ENCODE measurements around the gene TMEM109. TPM values are rescaled to one million over a fixed set of nuclear protein-coding genes. Genes with fewer than 3 reads are reported as not detected.

TMEM109 gene
- total RNA-seq, 2 donors from 2014 or later: 35.0 to 53.4 TPM

- H3K9ac ChIP-seq (ENCODE audit: low read depth in 2 of 2, low read length in 2 of 2): no peak overlapping the region
- DNase-seq: no peak
- no peak overlapping the region for H3K27ac ChIP-seq
- no peak overlapping the region for H3K4me3 ChIP-seq
- no peak for TF ChIP-seq CTCF (IDR thresholded peaks at IDR 0.05)
- intact Hi-C loops (cut with DNase I): no loop called here
- H3K9me3 ChIP-seq: no peaks in the 10 kb centered on the region
- no peaks in the 10 kb centered on the region for H3K36me3 ChIP-seq
- no peaks in the 10 kb centered on the region for H3K4me1 ChIP-seq
- H3K27me3 ChIP-seq: no peaks in the 10 kb centered on the region
Measured at GRCh38 chr11:60934790-60935605, 21.0 kb downstream of the TMEM109 start.

- no peak overlapping the region for H3K27ac ChIP-seq
- H3K4me1 ChIP-seq: no peaks in the 10 kb centered on the region
- H3K27me3 ChIP-seq: no peaks in the 10 kb centered on the region
- H3K9ac ChIP-seq (ENCODE audit: low read depth in 2 of 2, low read length in 2 of 2): no peak overlapping the region
- intact Hi-C loops (cut with DNase I): no loop called here
- H3K9me3 ChIP-seq: no peaks in the 10 kb centered on the region
- H3K4me3 ChIP-seq: no peak overlapping the region
- DNase-seq: no peak
- no peak for TF ChIP-seq CTCF (IDR thresholded peaks at IDR 0.05)
- H3K36me3 ChIP-seq: no peaks in the 10 kb centered on the region
Measured at GRCh38 chr11:60935676-60936442, 21.9 kb downstream of the TMEM109 start.

GRCh38 chr11:60936467-60937143, 22.6 kb downstream of the TMEM109 start:
- H3K36me3 ChIP-seq: no peaks in the 10 kb centered on the region
- intact Hi-C loops (cut with DNase I): no loop called here
- no peaks in the 10 kb centered on the region for H3K9me3 ChIP-seq
- no peak overlapping the region for H3K4me3 ChIP-seq
- H3K27ac ChIP-seq: no peak overlapping the region
- DNase-seq: no peak
- H3K9ac ChIP-seq (ENCODE audit: low read depth in 2 of 2, low read length in 2 of 2): no peak overlapping the region
- H3K27me3 ChIP-seq: no peaks in the 10 kb centered on the region
- TF ChIP-seq CTCF (IDR thresholded peaks at IDR 0.05): no peak
- H3K4me1 ChIP-seq: no peaks in the 10 kb centered on the region

GRCh38 chr11:60937144-60937527, 23.2 kb downstream of the TMEM109 start:
- Histone ChIP-seq H3K27ac (no peak overlapping the region), H3K36me3 (no peaks in the 10 kb centered on the region), H3K4me1 (no peaks in the 10 kb centered on the region), H3K9ac (ENCODE audit: low read depth in 2 of 2, low read length in 2 of 2) (no peak overlapping the region), H3K4me3 (no peak overlapping the region), H3K9me3 (no peaks in the 10 kb centered on the region), H3K27me3 (no peaks in the 10 kb centered on the region)
- intact Hi-C loops (cut with DNase I): no loop called here
- no peak for TF ChIP-seq CTCF (IDR thresholded peaks at IDR 0.05)
- DNase-seq: no peak

GRCh38 chr11:60937811-60938210, 23.9 kb downstream of the TMEM109 start:
- DNase-seq: no peak
- no peak overlapping the region for H3K27ac ChIP-seq
- H3K27me3 ChIP-seq: no peaks in the 10 kb centered on the region
- no peaks in the 10 kb centered on the region for H3K4me1 ChIP-seq
- H3K9me3 ChIP-seq: no peaks in the 10 kb centered on the region
- no peak overlapping the region for H3K9ac ChIP-seq (ENCODE audit: low read depth in 2 of 2, low read length in 2 of 2)
- intact Hi-C loops (cut with DNase I): no loop called here
- H3K36me3 ChIP-seq: no peaks in the 10 kb centered on the region
- TF ChIP-seq CTCF (IDR thresholded peaks at IDR 0.05): no peak
- no peak overlapping the region for H3K4me3 ChIP-seq
